GM12872 (cell line): ENCODE measurements around the gene B3GNT4.

Experiments
- CTCF ChIP-seq: IDR thresholded peaks from 3 replicates; pipeline ENCODE4 v1.5.1; 2011; ENCODE audit warnings: low read depth, mild to moderate bottlenecking, low read length, moderate library complexity; ENCODE audit not compliant: insufficient read depth

The B3GNT4 gene

GRCh38 chr12:122208073-122208820 lies 4.7 kb downstream of the B3GNT4 start:
- no peak for TF ChIP-seq CTCF

- TF ChIP-seq CTCF: no peak
These were observed 12.3 kb downstream of the B3GNT4 start for GRCh38 chr12:122215771-122216170.

- TF ChIP-seq CTCF: no peak
These were observed 12.9 kb downstream of the B3GNT4 start for GRCh38 chr12:122216445-122216844.

GRCh38 chr12:122225683-122226365 lies 22.3 kb downstream of the B3GNT4 start, which contains the start of gene DIABLO:
DIABLO (minus strand) TSS chr12:122226052; CDS start chr12:122226014, 38 bp downstream.
- no peak for TF ChIP-seq CTCF

GRCh38 chr12:122226366-122227125 lies 23.0 kb downstream of the B3GNT4 start:
- no peak for TF ChIP-seq CTCF

GRCh38 chr12:122227341-122227740 lies 23.8 kb downstream of the B3GNT4 start:
- TF ChIP-seq CTCF: no peak

- TF ChIP-seq CTCF: no peak
These were observed 24.6 kb downstream of the B3GNT4 start for GRCh38 chr12:122228092-122228491.
